ENCODE data around the gene TMCO4. TPM values are rescaled to one million over a fixed set of nuclear protein-coding genes. Genes with fewer than 3 reads are reported as not detected.
A peak's percentile ranks its signal among the peaks of the same experiment; 100 is the strongest.

The TMCO4 gene
- total RNA-seq, 1 donor from 2014 or later: 12.1 TPM

DNA sequence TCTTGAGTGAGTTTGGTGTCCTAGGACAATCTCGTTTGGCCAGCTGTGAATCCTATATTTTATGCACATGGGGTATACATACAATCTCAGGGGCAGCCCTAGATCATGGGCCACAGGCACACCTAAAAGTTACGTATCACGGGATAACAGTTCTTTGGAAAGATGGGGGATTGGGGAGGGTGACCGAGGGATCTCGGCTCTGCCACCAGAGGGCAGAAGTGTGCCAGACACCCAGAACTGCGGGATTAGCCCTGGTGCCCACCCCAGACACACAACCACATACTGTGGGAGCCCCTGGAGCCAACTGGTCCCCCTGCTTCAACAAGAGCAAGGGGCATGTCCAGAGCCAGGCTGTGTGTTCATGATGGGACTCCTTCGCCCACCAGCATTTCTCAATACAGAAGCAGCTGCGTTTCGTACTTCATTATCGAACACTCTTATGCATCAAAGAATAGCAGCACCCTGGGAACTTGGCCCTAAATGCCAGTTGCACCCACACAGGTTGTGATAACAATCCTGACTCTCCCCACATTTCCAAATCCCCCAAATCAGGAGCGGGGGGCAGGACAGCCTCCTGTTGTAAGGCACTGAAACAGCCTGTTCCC is 37.4 kb downstream of the TMCO4 start:
- Mint-ChIP-seq H3K4me3 (no peak overlapping the region), H3K4me1 (peaks cover 23% of the 10 kb centered on the region), H3K36me3 (ENCODE audit: low read depth) (peaks cover under 1% of the 10 kb centered on the region), H3K27me3 (no peaks in the 10 kb centered on the region), H3K9me3 (no peaks in the 10 kb centered on the region), H3K27ac (no peak overlapping the region)
- intact Hi-C loops (cut with micrococcal nuclease): loop anchor here (1.0 kb wide), 1 partner anchor 49 kb away; no protein-coding TSS in a partner anchor
- DNase-seq: peak; percentile 72

DNA sequence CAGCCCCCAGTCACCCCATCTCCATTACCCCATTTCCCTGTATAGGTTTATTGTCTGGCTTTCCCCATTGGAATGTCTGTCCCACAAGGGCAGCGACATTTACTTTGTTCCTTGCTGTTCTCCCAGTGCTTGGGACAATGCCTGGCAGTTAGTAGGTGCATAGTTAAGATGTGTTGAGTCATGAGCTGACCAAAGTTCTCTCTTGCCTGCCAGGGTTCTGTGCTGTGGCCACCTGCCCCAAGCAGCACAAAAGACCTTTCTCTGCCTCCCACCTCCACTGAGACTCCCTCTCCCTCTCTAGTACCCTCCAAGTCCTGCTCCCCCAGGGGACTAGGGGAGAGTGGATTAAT is 40.0 kb downstream of the TMCO4 start:
- no peak overlapping the region for H3K27ac Mint-ChIP-seq
- no peak for DNase-seq
- H3K27me3 Mint-ChIP-seq: no peaks in the 10 kb centered on the region
- H3K4me3 Mint-ChIP-seq: no peak overlapping the region
- no peaks in the 10 kb centered on the region for H3K9me3 Mint-ChIP-seq
- H3K4me1 Mint-ChIP-seq: peaks cover 4% of the 10 kb centered on the region
- H3K36me3 Mint-ChIP-seq (ENCODE audit: low read depth): peaks cover 1% of the 10 kb centered on the region
- intact Hi-C loops (cut with micrococcal nuclease): no loop called here

DNA sequence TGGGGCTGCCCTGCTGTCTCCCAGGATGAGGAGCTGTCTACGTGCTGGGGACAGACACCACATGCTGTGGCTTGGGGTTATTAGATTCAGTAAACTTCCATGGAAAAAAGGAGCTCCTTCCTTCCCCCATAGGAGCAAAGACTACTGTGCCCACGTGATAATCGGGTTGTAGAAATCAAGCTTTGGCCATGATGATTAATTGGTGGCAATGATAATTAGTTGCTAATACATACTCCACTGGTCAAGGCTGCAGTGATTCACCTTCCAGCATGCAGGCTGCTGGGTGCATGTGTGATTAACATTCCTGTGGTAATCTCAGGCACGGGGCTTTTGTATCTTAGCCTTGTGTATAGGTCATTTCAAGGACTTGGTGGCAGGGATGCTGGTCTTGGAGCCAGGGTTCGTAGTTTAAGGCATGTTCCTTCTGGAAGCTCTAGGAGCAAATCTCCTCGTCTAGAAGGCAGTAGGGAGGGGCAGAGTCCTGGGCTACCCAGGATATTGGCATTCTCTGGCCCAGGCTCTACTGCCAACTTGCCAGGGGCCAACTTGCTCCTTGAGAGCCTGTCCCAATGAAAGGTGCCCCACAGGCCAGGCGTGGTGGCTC is 41.4 kb downstream of the TMCO4 start:
- Mint-ChIP-seq H3K4me1 (peaks cover 4% of the 10 kb centered on the region), H3K4me3 (no peak overlapping the region), H3K27ac (no peak overlapping the region), H3K9me3 (no peaks in the 10 kb centered on the region), H3K27me3 (no peaks in the 10 kb centered on the region), H3K36me3 (ENCODE audit: low read depth) (peaks cover 1% of the 10 kb centered on the region)
- DNase-seq: no peak
- intact Hi-C loops (cut with micrococcal nuclease): no loop called here

DNA sequence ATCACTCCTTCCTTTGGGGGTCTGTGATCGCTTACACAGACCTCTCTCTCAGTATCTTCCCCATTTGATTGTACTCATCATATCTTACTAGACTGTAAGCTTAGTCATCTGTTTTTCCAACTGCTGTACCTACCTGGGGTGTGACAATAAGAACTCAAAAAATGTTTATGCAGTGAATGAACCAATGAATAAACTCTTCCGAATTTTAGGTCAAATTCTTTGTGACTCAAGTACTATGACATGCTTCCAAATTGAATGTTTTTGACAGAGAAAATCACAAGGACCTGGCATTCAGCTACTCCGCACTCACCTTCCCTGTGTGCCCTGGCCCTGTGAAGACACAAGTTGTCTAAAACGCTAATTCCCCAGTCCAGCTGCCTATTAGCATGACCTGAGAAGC is 42.1 kb downstream of the TMCO4 start:
- intact Hi-C loops (cut with micrococcal nuclease): no loop called here
- Mint-ChIP-seq H3K27me3 (no peaks in the 10 kb centered on the region), H3K36me3 (ENCODE audit: low read depth) (peaks cover 1% of the 10 kb centered on the region), H3K27ac (no peak overlapping the region), H3K9me3 (no peaks in the 10 kb centered on the region), H3K4me3 (no peak overlapping the region), H3K4me1 (peaks cover 4% of the 10 kb centered on the region)
- no peak for DNase-seq

DNA sequence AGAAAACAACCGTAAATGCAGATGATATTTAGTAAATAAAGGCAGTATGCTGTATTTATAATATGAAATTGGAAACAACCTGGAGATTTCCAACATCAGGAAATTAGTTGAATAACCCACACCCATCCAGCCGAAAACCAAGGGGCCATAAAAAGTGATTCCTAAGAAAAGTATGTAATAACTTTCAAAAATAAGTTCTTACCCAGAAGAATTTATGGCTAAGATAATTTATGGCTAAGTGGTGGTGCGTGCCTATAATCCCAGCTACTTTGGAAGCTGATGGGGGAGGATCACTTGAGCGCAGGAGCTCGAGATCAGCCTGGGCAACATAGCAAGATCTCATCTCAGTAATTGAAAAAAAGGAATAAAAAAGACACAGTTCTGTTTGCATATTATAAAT is 43.2 kb downstream of the TMCO4 start:
- no peaks in the 10 kb centered on the region for H3K27me3 Mint-ChIP-seq
- no peak overlapping the region for H3K4me3 Mint-ChIP-seq
- intact Hi-C loops (cut with micrococcal nuclease): no loop called here
- no peaks in the 10 kb centered on the region for H3K9me3 Mint-ChIP-seq
- no peak for DNase-seq
- H3K4me1 Mint-ChIP-seq: peaks cover 4% of the 10 kb centered on the region
- H3K36me3 Mint-ChIP-seq (ENCODE audit: low read depth): peaks cover 1% of the 10 kb centered on the region
- H3K27ac Mint-ChIP-seq: no peak overlapping the region

DNA sequence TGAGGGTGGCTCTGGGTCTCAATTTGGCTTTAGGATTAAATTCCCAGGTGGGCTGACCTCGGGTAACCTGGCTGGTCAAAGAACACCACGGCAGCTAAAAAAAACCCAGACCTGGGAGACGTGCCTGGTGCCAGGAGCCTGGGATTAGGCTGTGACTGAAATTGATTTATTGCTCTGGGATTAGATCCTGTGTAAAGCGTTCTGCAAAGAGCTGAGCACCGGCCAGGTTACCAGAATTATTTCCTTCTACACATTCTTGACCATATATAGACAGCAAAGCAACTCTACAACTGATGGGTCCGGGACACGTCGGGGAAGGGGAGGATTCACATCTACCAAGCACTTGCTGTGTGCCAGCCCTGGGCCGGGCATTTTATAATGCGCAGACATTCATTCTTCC is 45.2 kb downstream of the TMCO4 start:
- Mint-ChIP-seq H3K27me3 (no peaks in the 10 kb centered on the region), H3K4me3 (no peak overlapping the region), H3K4me1 (peaks cover 4% of the 10 kb centered on the region), H3K9me3 (no peaks in the 10 kb centered on the region), H3K36me3 (ENCODE audit: low read depth) (peaks cover 3% of the 10 kb centered on the region), H3K27ac (no peak overlapping the region)
- no peak for DNase-seq
- intact Hi-C loops (cut with micrococcal nuclease): no loop called here

DNA sequence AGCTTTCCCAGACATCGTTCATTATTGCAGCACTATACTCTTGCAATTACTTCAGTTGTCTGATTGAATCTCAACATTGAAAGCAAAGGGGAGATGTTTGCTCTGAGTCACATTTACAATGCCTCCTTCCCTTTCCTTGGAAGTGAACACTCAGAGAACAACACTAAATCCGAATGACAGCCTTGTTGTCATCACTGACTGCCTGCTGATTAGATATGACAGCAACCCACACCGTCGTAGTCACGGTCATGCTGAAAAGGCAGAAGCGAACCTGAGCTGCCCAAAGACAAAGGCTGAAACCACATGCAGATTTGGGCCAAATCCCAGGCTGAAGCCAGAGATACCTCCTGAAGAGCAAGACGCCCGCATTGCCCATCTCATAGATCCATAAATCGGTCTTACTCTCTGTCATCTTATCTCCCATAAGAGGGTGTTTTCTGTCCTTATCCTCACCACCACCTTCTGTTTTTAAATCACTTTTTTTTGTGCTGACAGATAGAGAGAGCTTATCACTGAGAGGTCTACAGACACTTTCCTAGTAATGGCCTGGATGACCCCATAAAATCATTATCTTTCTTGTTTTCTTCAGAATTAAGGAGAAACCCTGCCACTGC is 47.5 kb downstream of the TMCO4 start:
- Mint-ChIP-seq H3K27me3 (no peaks in the 10 kb centered on the region), H3K4me1 (no peaks in the 10 kb centered on the region), H3K9me3 (no peaks in the 10 kb centered on the region), H3K4me3 (no peak overlapping the region), H3K27ac (no peak overlapping the region), H3K36me3 (ENCODE audit: low read depth) (peaks cover 3% of the 10 kb centered on the region)
- intact Hi-C loops (cut with micrococcal nuclease): no loop called here
- DNase-seq: no peak

DNA sequence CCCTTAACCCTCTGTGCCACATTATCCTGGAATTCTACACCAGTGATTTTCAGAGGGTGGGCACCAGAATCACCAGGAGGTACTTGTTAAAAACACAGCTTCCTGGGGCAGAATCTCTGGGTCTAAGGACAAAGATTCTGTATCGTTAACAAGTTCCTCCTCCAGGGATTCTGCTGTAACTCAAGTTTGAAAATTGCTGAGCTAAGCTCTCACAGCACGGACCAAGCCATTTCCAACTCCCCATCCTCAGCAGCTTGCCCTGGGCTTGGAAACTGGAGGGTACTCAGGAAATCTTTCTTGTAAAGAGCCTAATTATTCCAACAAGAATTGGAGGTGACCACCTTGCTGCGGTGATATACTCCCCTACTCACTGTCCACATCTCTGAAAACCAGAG is 48.8 kb downstream of the TMCO4 start:
- Mint-ChIP-seq H3K9me3 (no peaks in the 10 kb centered on the region), H3K27ac (no peak overlapping the region), H3K4me3 (no peak overlapping the region), H3K4me1 (no peaks in the 10 kb centered on the region), H3K27me3 (no peaks in the 10 kb centered on the region), H3K36me3 (ENCODE audit: low read depth) (peaks cover 5% of the 10 kb centered on the region)
- intact Hi-C loops (cut with micrococcal nuclease): no loop called here
- DNase-seq: no peak

DNA sequence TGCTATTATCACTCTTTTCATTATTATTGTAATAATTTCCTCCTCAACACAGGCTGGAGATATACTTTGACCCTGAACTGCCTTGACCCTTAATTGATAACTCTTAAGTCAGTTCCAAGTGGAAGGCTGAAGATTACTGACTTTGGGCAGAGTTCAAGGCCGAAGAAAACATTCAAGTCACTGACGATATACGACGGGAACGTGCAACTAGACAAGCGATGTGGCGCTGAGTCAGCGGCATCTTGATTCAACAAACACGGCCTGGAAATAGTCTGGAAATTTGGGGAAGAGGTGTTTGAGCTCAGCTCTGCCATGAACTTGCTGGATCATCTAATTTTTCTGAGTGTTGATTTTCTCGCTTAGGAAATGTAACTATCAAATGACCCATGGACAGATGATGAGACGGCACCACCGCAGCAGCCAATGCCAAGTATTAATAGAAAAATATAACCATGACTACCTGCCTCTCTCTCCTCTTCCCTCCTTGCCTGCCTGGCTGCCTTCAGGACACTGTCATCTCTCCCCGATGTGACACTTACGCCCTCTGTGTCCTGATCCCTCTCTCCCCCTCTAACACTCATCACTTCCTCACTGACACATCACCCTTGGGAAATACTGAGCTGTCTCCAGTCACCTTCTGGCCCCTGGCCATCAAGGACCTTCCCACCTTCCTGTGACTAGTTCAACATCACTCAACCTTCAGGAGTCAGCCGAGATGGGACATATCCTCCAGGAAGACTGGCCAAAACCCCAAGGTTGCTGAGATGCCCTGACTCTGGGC is 49.4 kb downstream of the TMCO4 start:
- no peak overlapping the region for H3K4me3 Mint-ChIP-seq
- no peak for DNase-seq
- no peaks in the 10 kb centered on the region for H3K9me3 Mint-ChIP-seq
- no peak overlapping the region for H3K27ac Mint-ChIP-seq
- peaks cover 6% of the 10 kb centered on the region for H3K36me3 Mint-ChIP-seq (ENCODE audit: low read depth)
- intact Hi-C loops (cut with micrococcal nuclease): no loop called here
- H3K27me3 Mint-ChIP-seq: no peaks in the 10 kb centered on the region
- H3K4me1 Mint-ChIP-seq: no peaks in the 10 kb centered on the region

DNA sequence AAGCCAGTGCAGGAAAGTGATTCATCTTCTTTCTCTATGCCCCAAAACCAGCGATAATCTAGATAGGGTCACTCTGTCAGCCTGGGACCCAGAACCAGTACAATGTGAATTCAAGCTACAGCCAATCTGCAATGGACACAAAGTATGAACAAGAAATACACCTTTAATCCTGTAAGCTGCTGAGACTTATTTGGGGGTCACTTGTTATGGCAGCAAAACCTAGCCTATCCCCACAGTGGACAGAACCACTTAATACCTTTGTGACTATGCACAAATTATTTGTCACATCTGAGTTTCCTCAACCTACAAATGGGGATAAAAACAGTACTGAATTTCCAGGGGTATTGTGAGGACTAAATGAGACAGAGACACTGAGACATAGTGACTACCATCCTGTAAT is 50.0 kb downstream of the TMCO4 start:
- H3K27me3 Mint-ChIP-seq: no peaks in the 10 kb centered on the region
- DNase-seq: no peak
- no peak overlapping the region for H3K27ac Mint-ChIP-seq
- no peaks in the 10 kb centered on the region for H3K9me3 Mint-ChIP-seq
- peaks cover 9% of the 10 kb centered on the region for H3K36me3 Mint-ChIP-seq (ENCODE audit: low read depth)
- H3K4me1 Mint-ChIP-seq: no peaks in the 10 kb centered on the region
- intact Hi-C loops (cut with micrococcal nuclease): no loop called here
- no peak overlapping the region for H3K4me3 Mint-ChIP-seq

DNA sequence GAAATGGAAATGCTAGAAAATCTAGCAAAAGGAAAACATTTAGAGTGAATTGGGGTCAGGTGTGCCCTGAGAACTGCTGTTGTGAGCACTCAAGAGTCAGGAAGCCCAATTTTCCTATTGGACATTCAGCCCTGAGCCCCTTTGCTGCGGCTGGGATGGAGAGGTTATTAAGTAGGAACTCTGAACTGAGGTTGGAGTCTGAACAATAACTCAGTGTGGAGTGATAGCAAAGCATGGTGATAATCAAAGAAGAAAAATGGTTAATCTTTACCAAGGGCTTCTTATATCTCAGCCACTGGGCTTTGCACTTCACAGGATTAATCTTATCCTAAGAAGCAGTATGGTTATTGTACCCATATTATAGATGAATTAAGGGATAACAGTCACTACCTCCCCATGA is 52.0 kb downstream of the TMCO4 start:
- intact Hi-C loops (cut with micrococcal nuclease): no loop called here
- Mint-ChIP-seq H3K4me1 (no peaks in the 10 kb centered on the region), H3K9me3 (no peaks in the 10 kb centered on the region)

DNA sequence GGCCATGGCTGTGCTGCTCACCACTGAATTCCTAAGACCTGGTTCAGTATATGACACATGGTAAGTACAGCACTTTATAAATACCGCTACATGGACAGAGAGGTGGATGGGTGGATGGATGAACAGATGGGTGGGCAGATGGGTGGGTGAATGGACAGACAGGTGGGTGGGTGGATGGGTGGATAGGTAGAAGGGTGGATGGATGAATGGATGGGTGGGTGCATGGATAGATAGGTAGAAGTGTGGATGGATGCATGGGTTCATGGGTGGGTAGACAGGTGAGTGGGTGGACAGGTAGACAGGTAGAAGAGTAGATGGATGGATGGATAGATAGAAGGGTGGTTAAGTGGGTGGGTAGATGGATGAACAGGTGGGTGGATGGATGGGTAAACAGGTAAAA is 54.8 kb downstream of the TMCO4 start:
- Mint-ChIP-seq H3K27ac (no peak overlapping the region), H3K4me3 (no peak overlapping the region), H3K4me1 (no peaks in the 10 kb centered on the region), H3K36me3 (ENCODE audit: low read depth) (peaks cover 12% of the 10 kb centered on the region), H3K9me3 (no peaks in the 10 kb centered on the region), H3K27me3 (no peaks in the 10 kb centered on the region)
- no peak for DNase-seq
- intact Hi-C loops (cut with micrococcal nuclease): no loop called here

More for the DNA sequence above, 52.0 kb downstream of the TMCO4 start:
- Mint-ChIP-seq H3K27ac (no peak overlapping the region), H3K4me3 (no peak overlapping the region), H3K36me3 (ENCODE audit: low read depth) (peaks cover 11% of the 10 kb centered on the region), H3K27me3 (no peaks in the 10 kb centered on the region)
- no peak for DNase-seq

DNA sequence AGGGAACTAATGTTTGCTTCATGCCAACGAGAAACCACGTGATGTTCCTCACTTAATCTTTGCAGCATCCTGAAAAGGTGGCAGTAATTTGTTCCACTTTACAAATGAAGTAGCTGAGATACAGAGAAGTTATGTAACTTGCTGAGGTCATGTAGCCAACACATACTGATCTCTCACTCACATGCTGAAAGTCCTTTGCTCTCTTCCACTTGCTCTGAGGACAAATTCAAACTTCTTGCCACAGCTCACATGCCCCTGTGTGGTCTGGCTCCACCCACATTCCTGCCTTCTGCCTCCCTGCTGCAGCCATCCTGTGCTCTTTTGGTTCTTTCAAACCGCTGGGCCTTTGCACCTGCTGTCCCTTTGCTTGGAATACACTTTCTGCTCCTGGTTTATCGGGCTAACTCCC is 55.4 kb downstream of the TMCO4 start:
- H3K4me1 Mint-ChIP-seq: no peaks in the 10 kb centered on the region
- no peak overlapping the region for H3K27ac Mint-ChIP-seq
- no peaks in the 10 kb centered on the region for H3K27me3 Mint-ChIP-seq
- no peak overlapping the region for H3K4me3 Mint-ChIP-seq
- intact Hi-C loops (cut with micrococcal nuclease): no loop called here
- peaks cover 12% of the 10 kb centered on the region for H3K36me3 Mint-ChIP-seq (ENCODE audit: low read depth)
- H3K9me3 Mint-ChIP-seq: no peaks in the 10 kb centered on the region
- no peak for DNase-seq

DNA sequence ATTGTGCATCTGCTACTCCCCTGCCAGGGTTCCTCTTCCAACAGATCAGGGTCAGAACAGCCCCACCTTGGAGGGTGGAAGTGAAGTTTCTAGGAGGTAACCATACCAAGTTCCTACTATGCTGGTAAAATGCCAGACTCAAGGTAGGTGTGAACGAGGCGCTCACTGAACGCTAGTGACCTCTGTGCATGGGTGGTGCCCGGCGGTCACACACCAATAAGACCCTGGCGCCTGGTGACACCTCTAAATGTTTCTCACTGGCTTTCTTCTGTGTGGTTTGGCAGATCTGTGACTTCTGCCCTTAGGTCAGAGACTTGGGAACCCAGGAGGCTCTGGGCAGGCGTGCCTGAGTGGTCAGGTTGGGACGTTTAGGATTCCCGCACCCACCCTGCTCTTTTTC is 55.9 kb downstream of the TMCO4 start:
- H3K36me3 Mint-ChIP-seq (ENCODE audit: low read depth): peaks cover 12% of the 10 kb centered on the region

More for the DNA sequence above, 55.9 kb downstream of the TMCO4 start:
- no peak overlapping the region for H3K4me3 Mint-ChIP-seq
- intact Hi-C loops (cut with micrococcal nuclease): no loop called here
- no peaks in the 10 kb centered on the region for H3K9me3 Mint-ChIP-seq
- no peak for DNase-seq
- H3K27me3 Mint-ChIP-seq: no peaks in the 10 kb centered on the region
- no peaks in the 10 kb centered on the region for H3K4me1 Mint-ChIP-seq
- no peak overlapping the region for H3K27ac Mint-ChIP-seq
